Transverse colon (tissue), 4 donors: Measurements from ENCODE around the gene MBOAT2. TPM values are rescaled to one million over a fixed set of nuclear protein-coding genes. Genes with fewer than 3 reads are reported as not detected.

Experiments
- DNase-seq: peaks from one replicate; pipeline ENCODE4 v3.0.0-alpha.2; 2019
- H3K27ac ChIP-seq, 4 donors: fragments of 200-600 bp; sonication (generic); 2 replicates each; pipeline ENCODE4 v1.5.1; 2016 to 2018; ENCODE audit warnings: inconsistent platforms in 4 of 4
- H3K27me3 ChIP-seq: fragments of 200-600 bp; sonication (generic); 2 replicates; pipeline ENCODE4 v1.5.1; 2017; ENCODE audit warnings: inconsistent platforms
- H3K36me3 ChIP-seq, 4 donors: fragments of 200-600 bp; sonication (generic); 2 replicates each; pipeline ENCODE4 v1.5.1; 2017 to 2019; ENCODE audit warnings: inconsistent platforms in 4 of 4
- H3K4me1 ChIP-seq, 4 donors: fragments of 200-600 bp; sonication (generic); 2 replicates each; pipeline ENCODE4 v1.5.1; 2017 to 2020; ENCODE audit warnings: inconsistent platforms in 4 of 4
- H3K4me3 ChIP-seq, 4 donors: fragments of 200-600 bp; sonication (generic); 1 replicate in 1 of 4; 2 replicates in 3 of 4; pipeline versions ENCODE4 v1.5.1 to v1.6.1; 2017 to 2019; ENCODE audit warnings: inconsistent platforms in 4 of 4
- H3K9me3 ChIP-seq, 2 donors: fragments of 200-600 bp; sonication (generic); 2 replicates each; pipeline ENCODE4 v1.5.1; 2017 to 2019; ENCODE audit warnings: inconsistent platforms in 2 of 2
- CTCF ChIP-seq, 5 experiments: fragments of 200-600 bp in 3 of 5; fragments of 450-650 bp in 2 of 5; sonication (generic) in 3 of 5; IDR thresholded peaks; 1 replicate in 2 of 5; 2 replicates in 3 of 5; pipeline ENCODE4 v1.5.1; 2016 to 2017; ENCODE audit warnings: antibody characterized with exemption in 5 of 5, inconsistent platforms in 3 of 5, mild to moderate bottlenecking in 2 of 5, moderate library complexity in 1 of 5
- EP300 ChIP-seq: sonication (generic); formaldehyde crosslinking; IDR thresholded peaks from one replicate; pipeline ENCODE4 v1.6.1; 2017; ENCODE audit warnings: antibody characterized with exemption, low read depth
- POLR2A ChIP-seq: fragments of 450-650 bp; IDR thresholded peaks from one replicate; pipeline ENCODE4 v1.6.1; 2016; ENCODE audit warnings: antibody characterized with exemption, mild to moderate bottlenecking, moderate library complexity
- POLR2AphosphoS5 ChIP-seq, 3 donors: sonication (generic); formaldehyde crosslinking; IDR thresholded peaks; one replicate each; pipeline ENCODE4 v1.6.1; 2016; ENCODE audit warnings: antibody characterized with exemption in 3 of 3
- WGBS, 2 donors: methylation state at CpG; one replicate each; pipeline ENCODE4 v1.1.5; 2018; ENCODE audit warnings: low coverage in 1 of 2; 5-methylcytosine and 5-hydroxymethylcytosine counted together
- in situ Hi-C, 4 donors: fragments of 200-750 bp; cut with MboI; loops; one replicate each; pipeline versions ENCODE4 v1.15.0 to v1.15.1; 2017; ENCODE audit warnings: low sequenced_read_pairs in 3 of 4, low pct_ligation_motif_present in 1 of 4, low pct_unique_long_range_greater_than_20kb in 1 of 4
- intact Hi-C: fragments of 100-400 bp; cut with DNase I; formaldehyde crosslinking; loops from one replicate; pipeline ENCODE4 v1.15.1; 2023; ENCODE audit warnings: low total_unique reads
- total RNA-seq, 4 donors: library from RNA; depleted of rRNA; stranded (reverse); fragments of >200 nt; gene quantifications; one replicate each; pipeline ENCODE4 v1.1.0, GENCODE V29; 2016

MBOAT2 gene
- total RNA-seq, 4 donors from 2014 or later: 10.0 to 132 (median 89.2) TPM

- no peaks in the 10 kb centered on the region for H3K9me3 ChIP-seq
- H3K27ac ChIP-seq: peak overlapping the region; percentile 37 to 74 (median 59)
- no peaks in the 10 kb centered on the region for H3K27me3 ChIP-seq
- peaks cover 0 to 27% (median 4%) of the 10 kb centered on the region in 4 donors for H3K36me3 ChIP-seq
- TF ChIP-seq EP300: no peak
- no peak for TF ChIP-seq POLR2AphosphoS5 (IDR thresholded peaks at IDR 0.05)
- TF ChIP-seq CTCF (IDR thresholded peaks at IDR 0.05): no peak
- no peak for TF ChIP-seq POLR2A
- intact Hi-C loops: no loop called here
- no peak for DNase-seq
- H3K4me3 ChIP-seq: no peak overlapping the region
- 74 to 80% methylated on average over 1 to 4 of the region's 4 CpGs for WGBS, 2 donors
- in situ Hi-C loops: no loop called here
- peaks cover 0 to 13% (median 4%) of the 10 kb centered on the region in 4 donors for H3K4me1 ChIP-seq
These were observed 181.3 kb downstream of the MBOAT2 start for GRCh38 chr2:8822218-8822617.

GRCh38 chr2:8821276-8822217 is 181.9 kb downstream of the MBOAT2 start:
- in situ Hi-C loops: no loop called here
- Histone ChIP-seq H3K9me3 (no peaks in the 10 kb centered on the region), H3K4me1 (peaks cover 0 to 13% (median 4%) of the 10 kb centered on the region in 4 donors), H3K36me3 (peaks cover 0 to 33% (median 4%) of the 10 kb centered on the region in 4 donors), H3K4me3 (no peak overlapping the region), H3K27ac (peak overlapping the region; percentile 37 to 74 (median 59)), H3K27me3 (no peaks in the 10 kb centered on the region)
- WGBS, 2 donors: 66 to 72% methylated on average over 5 to 8 of the region's 8 CpGs
- TF ChIP-seq EP300: no peak
- no peak for TF ChIP-seq POLR2A
- peak in 2 of 3 donors; percentile 48 to 69 for TF ChIP-seq POLR2AphosphoS5 (IDR thresholded peaks at IDR 0.05)
- intact Hi-C loops: no loop called here
- DNase-seq: peak; percentile 21

- Histone ChIP-seq H3K27ac (no peak overlapping the region), H3K4me3 (no peak overlapping the region), H3K36me3 (peaks cover 0 to 29% (median 6%) of the 10 kb centered on the region in 4 donors), H3K27me3 (no peaks in the 10 kb centered on the region), H3K4me1 (peaks cover 0 to 13% (median 4%) of the 10 kb centered on the region in 4 donors), H3K9me3 (no peaks in the 10 kb centered on the region)
- no peak for TF ChIP-seq EP300
- no peak for TF ChIP-seq POLR2AphosphoS5 (IDR thresholded peaks at IDR 0.05)
- TF ChIP-seq POLR2A: no peak
- no peak for TF ChIP-seq CTCF (IDR thresholded peaks at IDR 0.05)
- in situ Hi-C loops: no loop called here
- intact Hi-C loops: no loop called here
- no peak for DNase-seq
- WGBS, 2 donors: 92 to 100% methylated on average over 6 to 8 of the region's 8 CpGs
These were observed 183.5 kb downstream of the MBOAT2 start for GRCh38 chr2:8819948-8820347.

- Histone ChIP-seq H3K36me3 (peaks cover 0 to 26% (median 6%) of the 10 kb centered on the region in 4 donors), H3K27ac (no peak overlapping the region), H3K4me1 (peaks cover 0 to 13% (median 4%) of the 10 kb centered on the region in 4 donors), H3K4me3 (no peak overlapping the region), H3K27me3 (no peaks in the 10 kb centered on the region), H3K9me3 (no peaks in the 10 kb centered on the region)
- DNase-seq: no peak
- 81 to 84% methylated on average over 3 to 5 of the region's 5 CpGs for WGBS, 2 donors
- TF ChIP-seq POLR2AphosphoS5 (IDR thresholded peaks at IDR 0.05) (no peak), POLR2A (no peak), CTCF (IDR thresholded peaks at IDR 0.05) (no peak), EP300 (no peak)
- intact Hi-C loops: no loop called here
- in situ Hi-C loops: no loop called here
These were observed 184.3 kb downstream of the MBOAT2 start for GRCh38 chr2:8819194-8819593.
